ENCODE data around the gene PRDM7.

DNA sequence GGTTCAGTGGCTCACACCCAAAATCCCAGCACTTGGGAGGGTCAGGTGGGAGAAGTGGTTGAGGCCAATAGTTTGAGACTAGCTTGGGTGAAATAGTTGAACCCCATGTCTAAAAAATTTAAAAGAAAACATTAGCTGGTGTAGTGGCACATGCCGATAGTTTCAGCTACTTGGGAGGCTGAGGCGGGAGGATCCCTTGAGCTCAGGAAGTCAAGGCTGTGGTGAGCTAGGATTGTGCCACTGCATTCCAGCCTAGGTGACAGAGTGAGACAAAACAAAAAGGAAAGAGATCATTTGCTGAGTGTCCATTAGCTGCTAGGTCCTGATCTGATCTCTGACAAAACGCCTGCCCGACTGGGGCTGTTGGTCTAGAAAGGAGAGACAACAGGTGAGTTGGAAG lies 43.7 kb downstream of the PRDM7 start:
- TF ChIP-seq ZC3H11A (IDR thresholded peaks at IDR 0.05) (no peak), ESRRA (IDR thresholded peaks at IDR 0.05; ENCODE audit: borderline replicate concordance, low read length) (no peak), MYC (IDR thresholded peaks at IDR 0.05; ENCODE audit: borderline replicate concordance, low read length) (no peak), NR3C1 (IDR thresholded peaks at IDR 0.05) (no peak), EP300 (IDR thresholded peaks at IDR 0.05) (no peak), JUNB (IDR thresholded peaks at IDR 0.05) (no peak), POLR2A (IDR thresholded peaks at IDR 0.05; ENCODE audit: low read length) (no peak), GATA3 (IDR thresholded peaks at IDR 0.05; ENCODE audit: borderline replicate concordance) (no peak)
- TF ChIP-seq, protein P1, sequence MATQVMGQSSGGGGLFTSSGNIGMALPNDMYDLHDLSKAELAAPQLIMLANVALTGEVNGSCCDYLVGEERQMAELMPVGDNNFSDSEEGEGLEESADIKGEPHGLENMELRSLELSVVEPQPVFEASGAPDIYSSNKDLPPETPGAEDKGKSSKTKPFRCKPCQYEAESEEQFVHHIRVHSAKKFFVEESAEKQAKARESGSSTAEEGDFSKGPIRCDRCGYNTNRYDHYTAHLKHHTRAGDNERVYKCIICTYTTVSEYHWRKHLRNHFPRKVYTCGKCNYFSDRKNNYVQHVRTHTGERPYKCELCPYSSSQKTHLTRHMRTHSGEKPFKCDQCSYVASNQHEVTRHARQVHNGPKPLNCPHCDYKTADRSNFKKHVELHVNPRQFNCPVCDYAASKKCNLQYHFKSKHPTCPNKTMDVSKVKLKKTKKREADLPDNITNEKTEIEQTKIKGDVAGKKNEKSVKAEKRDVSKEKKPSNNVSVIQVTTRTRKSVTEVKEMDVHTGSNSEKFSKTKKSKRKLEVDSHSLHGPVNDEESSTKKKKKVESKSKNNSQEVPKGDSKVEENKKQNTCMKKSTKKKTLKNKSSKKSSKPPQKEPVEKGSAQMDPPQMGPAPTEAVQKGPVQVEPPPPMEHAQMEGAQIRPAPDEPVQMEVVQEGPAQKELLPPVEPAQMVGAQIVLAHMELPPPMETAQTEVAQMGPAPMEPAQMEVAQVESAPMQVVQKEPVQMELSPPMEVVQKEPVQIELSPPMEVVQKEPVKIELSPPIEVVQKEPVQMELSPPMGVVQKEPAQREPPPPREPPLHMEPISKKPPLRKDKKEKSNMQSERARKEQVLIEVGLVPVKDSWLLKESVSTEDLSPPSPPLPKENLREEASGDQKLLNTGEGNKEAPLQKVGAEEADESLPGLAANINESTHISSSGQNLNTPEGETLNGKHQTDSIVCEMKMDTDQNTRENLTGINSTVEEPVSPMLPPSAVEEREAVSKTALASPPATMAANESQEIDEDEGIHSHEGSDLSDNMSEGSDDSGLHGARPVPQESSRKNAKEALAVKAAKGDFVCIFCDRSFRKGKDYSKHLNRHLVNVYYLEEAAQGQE (IDR thresholded peaks at IDR 0.05) = no peak
- TF ChIP-seq, protein P2, sequence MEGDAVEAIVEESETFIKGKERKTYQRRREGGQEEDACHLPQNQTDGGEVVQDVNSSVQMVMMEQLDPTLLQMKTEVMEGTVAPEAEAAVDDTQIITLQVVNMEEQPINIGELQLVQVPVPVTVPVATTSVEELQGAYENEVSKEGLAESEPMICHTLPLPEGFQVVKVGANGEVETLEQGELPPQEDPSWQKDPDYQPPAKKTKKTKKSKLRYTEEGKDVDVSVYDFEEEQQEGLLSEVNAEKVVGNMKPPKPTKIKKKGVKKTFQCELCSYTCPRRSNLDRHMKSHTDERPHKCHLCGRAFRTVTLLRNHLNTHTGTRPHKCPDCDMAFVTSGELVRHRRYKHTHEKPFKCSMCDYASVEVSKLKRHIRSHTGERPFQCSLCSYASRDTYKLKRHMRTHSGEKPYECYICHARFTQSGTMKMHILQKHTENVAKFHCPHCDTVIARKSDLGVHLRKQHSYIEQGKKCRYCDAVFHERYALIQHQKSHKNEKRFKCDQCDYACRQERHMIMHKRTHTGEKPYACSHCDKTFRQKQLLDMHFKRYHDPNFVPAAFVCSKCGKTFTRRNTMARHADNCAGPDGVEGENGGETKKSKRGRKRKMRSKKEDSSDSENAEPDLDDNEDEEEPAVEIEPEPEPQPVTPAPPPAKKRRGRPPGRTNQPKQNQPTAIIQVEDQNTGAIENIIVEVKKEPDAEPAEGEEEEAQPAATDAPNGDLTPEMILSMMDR (IDR thresholded peaks at IDR 0.05) = no peak
- TF ChIP-seq, protein P3, sequence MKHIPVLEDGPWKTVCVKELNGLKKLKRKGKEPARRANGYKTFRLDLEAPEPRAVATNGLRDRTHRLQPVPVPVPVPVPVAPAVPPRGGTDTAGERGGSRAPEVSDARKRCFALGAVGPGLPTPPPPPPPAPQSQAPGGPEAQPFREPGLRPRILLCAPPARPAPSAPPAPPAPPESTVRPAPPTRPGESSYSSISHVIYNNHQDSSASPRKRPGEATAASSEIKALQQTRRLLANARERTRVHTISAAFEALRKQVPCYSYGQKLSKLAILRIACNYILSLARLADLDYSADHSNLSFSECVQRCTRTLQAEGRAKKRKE (CRISPR knock-in tag; IDR thresholded peaks at IDR 0.05; ENCODE audit: low read depth) = no peak
